Glutamatergic neuron (in vitro differentiated cells): ENCODE results near the gene RARA. TPM values are rescaled to one million over a fixed set of nuclear protein-coding genes. Genes with fewer than 3 reads are reported as not detected.
A peak's percentile ranks its signal among the peaks of the same experiment; 100 is the strongest.

Experiments
- DNase-seq: peaks from one replicate; pipeline ENCODE4 v3.0.0; 2022
- H3K27ac Mint-ChIP-seq: one replicate; pipeline ENCODE4 v1.8.0; 2020; ENCODE audit warnings: mild to moderate bottlenecking, mixed read lengths, inconsistent platforms; ENCODE audit not compliant: unreplicated experiment
- H3K27me3 Mint-ChIP-seq: one replicate; pipeline ENCODE4 v1.8.0; 2020; ENCODE audit warnings: mild to moderate bottlenecking, moderate library complexity, mixed read lengths, inconsistent platforms; ENCODE audit not compliant: unreplicated experiment
- H3K36me3 Mint-ChIP-seq: one replicate; pipeline ENCODE4 v1.8.0; 2020; ENCODE audit warnings: mild to moderate bottlenecking, mixed read lengths, inconsistent platforms; ENCODE audit not compliant: unreplicated experiment
- H3K4me1 Mint-ChIP-seq: one replicate; pipeline ENCODE4 v1.8.0; 2020; ENCODE audit warnings: mild to moderate bottlenecking, low read depth, mixed read lengths, inconsistent platforms; ENCODE audit not compliant: unreplicated experiment
- H3K4me3 Mint-ChIP-seq: one replicate; pipeline ENCODE4 v1.8.0; 2020; ENCODE audit warnings: mild to moderate bottlenecking, mixed read lengths, inconsistent platforms; ENCODE audit not compliant: unreplicated experiment
- H3K9me3 Mint-ChIP-seq: one replicate; pipeline ENCODE4 v1.8.0; 2020; ENCODE audit warnings: mild to moderate bottlenecking, moderate library complexity, mixed read lengths, inconsistent platforms; ENCODE audit not compliant: unreplicated experiment
- CTCF ChIP-seq: fragments of 200-600 bp; sonication (generic); IDR thresholded peaks from one replicate; pipeline ENCODE4 v1.5.0; 2021; ENCODE audit not compliant: partially characterized antibody, unreplicated experiment
- total RNA-seq: library from RNA; stranded (reverse); fragmentation: NEBNext Ultra II Directional; extraction: Animal tissue kit (Norgen Biotek cat#: 25700); gene quantifications from one replicate; pipeline ENCODE4 v1.2.1, GENCODE V29; 2021; ENCODE audit not compliant: unreplicated experiment

RARA gene
- total RNA-seq, 1 donor from 2014 or later = 26.2 TPM

DNA sequence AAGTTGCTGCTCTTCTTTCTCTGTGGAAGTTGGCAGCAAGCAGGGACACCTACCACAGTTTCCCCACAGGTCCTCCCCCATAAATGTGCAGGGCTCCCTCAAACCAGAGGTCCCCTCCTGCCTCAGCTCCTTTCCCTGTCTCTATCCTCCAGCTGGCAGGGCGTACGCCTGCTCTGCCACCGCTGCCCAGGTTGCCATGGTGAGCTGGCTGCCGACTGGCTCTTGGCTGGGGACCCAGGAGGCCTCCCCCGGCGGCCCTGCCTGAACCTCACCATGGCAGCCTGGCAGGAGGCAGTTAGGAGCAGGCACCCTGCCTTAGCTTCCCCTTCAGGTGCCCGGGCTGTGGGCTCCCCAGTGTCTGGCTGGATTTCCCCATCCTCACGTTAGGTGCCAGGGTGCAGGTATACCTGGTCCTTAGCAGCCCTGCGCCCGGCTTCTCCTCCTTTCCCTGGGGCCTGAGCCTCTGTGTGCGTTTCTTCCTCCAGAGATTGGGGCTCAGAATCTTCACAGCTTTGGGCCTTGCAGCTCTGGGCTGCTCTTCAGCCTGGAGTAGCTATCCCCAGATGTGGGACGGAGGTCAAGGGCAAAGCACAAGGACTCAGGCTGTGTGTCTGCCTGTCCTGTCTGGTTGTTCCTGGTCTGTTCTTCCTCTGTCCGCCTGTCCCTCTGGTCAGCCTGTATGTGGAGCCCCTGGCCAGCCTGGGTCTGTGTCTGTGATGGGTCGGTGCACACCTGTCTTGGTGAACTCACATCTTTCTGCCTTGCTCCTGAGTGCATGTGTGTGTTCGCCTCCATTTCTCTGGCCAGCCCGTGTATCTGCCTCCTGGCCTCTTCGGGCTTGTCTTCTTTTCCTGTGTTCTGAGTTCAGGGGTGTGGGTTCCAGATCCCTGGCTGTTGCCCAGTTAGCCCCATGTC, 39.8 kb downstream of the RARA start:
- H3K4me1 Mint-ChIP-seq = peaks cover 40% of the 10 kb centered on the region
- H3K4me3 Mint-ChIP-seq = peak overlapping the region; percentile 27
- no peak overlapping the region for H3K27ac Mint-ChIP-seq

DNA sequence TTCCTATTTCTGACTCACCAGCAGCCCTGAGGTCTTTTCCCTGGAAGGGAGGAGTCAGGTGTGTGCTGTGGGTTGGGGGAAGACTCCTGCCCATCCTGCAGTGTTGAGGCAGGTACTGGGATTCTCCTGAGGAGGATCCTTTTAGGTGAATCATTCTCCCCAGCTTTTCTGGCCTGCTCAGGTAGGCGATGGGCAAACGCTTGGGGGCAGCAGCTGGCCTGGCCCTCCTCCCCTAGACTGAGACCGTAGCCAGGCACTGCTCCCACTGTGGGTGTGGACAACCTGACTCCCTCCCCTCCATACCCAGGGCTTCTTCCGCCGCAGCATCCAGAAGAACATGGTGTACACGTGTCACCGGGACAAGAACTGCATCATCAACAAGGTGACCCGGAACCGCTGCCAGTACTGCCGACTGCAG, 40.5 kb downstream of the RARA start:
- no peak for TF ChIP-seq CTCF
- Mint-ChIP-seq H3K9me3 (peaks cover 19% of the 10 kb centered on the region), H3K27me3 (peaks cover 27% of the 10 kb centered on the region), H3K4me1 (peaks cover 40% of the 10 kb centered on the region), H3K27ac (peak overlapping the region; percentile 96), H3K4me3 (peak overlapping the region; percentile 72), H3K36me3 (peaks cover 3% of the 10 kb centered on the region)
- no peak for DNase-seq

More for the DNA sequence above, 39.8 kb downstream of the RARA start:
- Mint-ChIP-seq H3K27me3 (peaks cover 27% of the 10 kb centered on the region), H3K9me3 (peaks cover 19% of the 10 kb centered on the region), H3K36me3 (peaks cover 3% of the 10 kb centered on the region)
- no peak for TF ChIP-seq CTCF
- DNase-seq = no peak

DNA sequence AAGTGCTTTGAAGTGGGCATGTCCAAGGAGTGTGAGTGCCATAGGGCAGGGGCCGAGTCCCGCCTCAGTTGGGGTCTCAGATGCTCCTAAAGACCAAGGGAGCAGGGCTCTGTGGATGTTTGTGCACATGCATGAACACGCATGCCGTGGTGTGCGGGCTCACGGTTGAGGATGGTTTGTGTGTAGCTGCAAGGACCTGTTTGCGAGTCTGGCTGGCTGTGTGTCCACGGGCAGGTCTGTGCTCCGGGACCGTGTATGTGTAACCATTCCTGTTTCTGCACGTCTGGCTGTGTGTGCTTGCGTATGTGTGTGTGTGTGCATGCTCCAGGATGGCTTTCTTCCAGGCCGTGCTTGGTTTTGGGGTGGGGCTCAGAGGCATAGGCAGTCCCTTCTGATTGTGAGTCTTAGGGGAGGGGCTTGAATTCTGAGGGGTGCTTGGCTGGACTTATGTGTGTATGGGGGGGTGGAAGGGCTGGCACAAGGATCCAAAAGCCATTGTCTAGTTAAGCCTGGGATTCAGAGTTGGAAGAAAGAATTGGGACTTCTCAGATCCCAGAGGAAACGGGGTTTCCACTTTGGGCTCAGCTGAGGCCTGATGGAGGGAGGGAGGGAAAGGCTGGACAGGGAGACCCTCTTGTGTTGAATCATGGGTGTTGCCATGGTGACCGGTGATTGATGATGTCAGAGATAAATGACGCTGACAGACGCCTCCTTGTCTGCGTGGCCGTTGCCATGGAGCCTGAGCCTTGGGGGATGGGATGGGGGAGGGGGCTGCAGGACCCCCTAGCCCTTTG, 41.1 kb downstream of the RARA start:
- Mint-ChIP-seq H3K27me3 (peaks cover 23% of the 10 kb centered on the region), H3K9me3 (peaks cover 19% of the 10 kb centered on the region), H3K4me3 (peak overlapping the region; percentile 72), H3K4me1 (peaks cover 40% of the 10 kb centered on the region), H3K27ac (peak overlapping the region; percentile 96), H3K36me3 (peaks cover 3% of the 10 kb centered on the region)
- TF ChIP-seq CTCF = no peak
- DNase-seq = peak; percentile 91

GRCh38 chr17:40350689-40351358, 41.8 kb downstream of the RARA start:
- peaks cover 45% of the 10 kb centered on the region for H3K4me1 Mint-ChIP-seq
- peaks cover 25% of the 10 kb centered on the region for H3K27me3 Mint-ChIP-seq
- peak overlapping the region; percentile 72 for H3K4me3 Mint-ChIP-seq
- H3K36me3 Mint-ChIP-seq = peaks cover 3% of the 10 kb centered on the region
- peaks cover 19% of the 10 kb centered on the region for H3K9me3 Mint-ChIP-seq
- H3K27ac Mint-ChIP-seq = peak overlapping the region; percentile 96
- peak; percentile 60 for DNase-seq
- no peak for TF ChIP-seq CTCF
